Type B pancreatic cell (in vitro differentiated cells): Measurements from ENCODE around the gene SGPL1. TPM values are rescaled to one million over a fixed set of nuclear protein-coding genes. Genes with fewer than 3 reads are reported as not detected.
A peak's percentile ranks its signal among the peaks of the same experiment; 100 is the strongest.

ENCODE experiments used
- DNase-seq: peaks from one replicate; pipeline ENCODE4 v3.0.0; 2021; ENCODE audit warnings: mixed read lengths; ENCODE audit not compliant: unreplicated experiment; ENCODE audit errors: extremely low spot score
- H3K27ac Mint-ChIP-seq: 2 replicates; pipeline ENCODE4 v1.8.0; 2021; ENCODE audit warnings: mild to moderate bottlenecking, mixed read lengths
- H3K27me3 Mint-ChIP-seq: 2 replicates; pipeline ENCODE4 v1.8.0; 2021; ENCODE audit warnings: mixed read lengths
- H3K36me3 Mint-ChIP-seq: 2 replicates; pipeline ENCODE4 v1.8.0; 2021; ENCODE audit warnings: mixed read lengths
- H3K4me1 Mint-ChIP-seq: one replicate; pipeline ENCODE4 v1.8.0; 2021; ENCODE audit warnings: mixed read lengths; ENCODE audit not compliant: unreplicated experiment
- H3K4me3 Mint-ChIP-seq: 2 replicates; pipeline ENCODE4 v1.8.0; 2021; ENCODE audit warnings: mild to moderate bottlenecking, mixed read lengths
- H3K9me3 Mint-ChIP-seq: 2 replicates; pipeline ENCODE4 v1.8.0; 2021; ENCODE audit warnings: mixed read lengths
- total RNA-seq: library from RNA; stranded (reverse); gene quantifications from 2 replicates; pipeline ENCODE4 v1.2.1, GENCODE V29; 2021; ENCODE audit warnings: low replicate concordance
- TF ChIP-seq, protein P1 (sequence below): fragments of 200-600 bp; sonication (generic); conservative IDR thresholded peaks from 2 replicates; pipeline ENCODE4 v1.5.0; 2021; ENCODE audit warnings: antibody characterized with exemption, mild to moderate bottlenecking

The SGPL1 gene
- total RNA-seq, 1 donor from 2014 or later: 70.5 TPM

- Mint-ChIP-seq H3K4me3 (no peak overlapping the region), H3K4me1 (peaks cover 3% of the 10 kb centered on the region)
Observed at GRCh38 chr10:70899096-70899495, 83.3 kb downstream of the SGPL1 start.

GRCh38 chr10:70901276-70901878 lies 85.6 kb downstream of the SGPL1 start:
- TF ChIP-seq, protein P1, sequence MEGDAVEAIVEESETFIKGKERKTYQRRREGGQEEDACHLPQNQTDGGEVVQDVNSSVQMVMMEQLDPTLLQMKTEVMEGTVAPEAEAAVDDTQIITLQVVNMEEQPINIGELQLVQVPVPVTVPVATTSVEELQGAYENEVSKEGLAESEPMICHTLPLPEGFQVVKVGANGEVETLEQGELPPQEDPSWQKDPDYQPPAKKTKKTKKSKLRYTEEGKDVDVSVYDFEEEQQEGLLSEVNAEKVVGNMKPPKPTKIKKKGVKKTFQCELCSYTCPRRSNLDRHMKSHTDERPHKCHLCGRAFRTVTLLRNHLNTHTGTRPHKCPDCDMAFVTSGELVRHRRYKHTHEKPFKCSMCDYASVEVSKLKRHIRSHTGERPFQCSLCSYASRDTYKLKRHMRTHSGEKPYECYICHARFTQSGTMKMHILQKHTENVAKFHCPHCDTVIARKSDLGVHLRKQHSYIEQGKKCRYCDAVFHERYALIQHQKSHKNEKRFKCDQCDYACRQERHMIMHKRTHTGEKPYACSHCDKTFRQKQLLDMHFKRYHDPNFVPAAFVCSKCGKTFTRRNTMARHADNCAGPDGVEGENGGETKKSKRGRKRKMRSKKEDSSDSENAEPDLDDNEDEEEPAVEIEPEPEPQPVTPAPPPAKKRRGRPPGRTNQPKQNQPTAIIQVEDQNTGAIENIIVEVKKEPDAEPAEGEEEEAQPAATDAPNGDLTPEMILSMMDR: no peak
- no peak for DNase-seq
- Mint-ChIP-seq H3K4me1 (peaks cover 3% of the 10 kb centered on the region), H3K27ac (no peak overlapping the region), H3K27me3 (peaks cover 6% of the 10 kb centered on the region), H3K36me3 (no peaks in the 10 kb centered on the region), H3K4me3 (no peak overlapping the region), H3K9me3 (no peaks in the 10 kb centered on the region)

More at GRCh38 chr10:70899096-70899495, 83.3 kb downstream of the SGPL1 start:
- no peaks in the 10 kb centered on the region for H3K36me3 Mint-ChIP-seq
- no peak for DNase-seq
- H3K27ac Mint-ChIP-seq: no peak overlapping the region
- TF ChIP-seq, protein P1: no peak
- H3K27me3 Mint-ChIP-seq: peaks cover 5% of the 10 kb centered on the region
- no peaks in the 10 kb centered on the region for H3K9me3 Mint-ChIP-seq

DNA sequence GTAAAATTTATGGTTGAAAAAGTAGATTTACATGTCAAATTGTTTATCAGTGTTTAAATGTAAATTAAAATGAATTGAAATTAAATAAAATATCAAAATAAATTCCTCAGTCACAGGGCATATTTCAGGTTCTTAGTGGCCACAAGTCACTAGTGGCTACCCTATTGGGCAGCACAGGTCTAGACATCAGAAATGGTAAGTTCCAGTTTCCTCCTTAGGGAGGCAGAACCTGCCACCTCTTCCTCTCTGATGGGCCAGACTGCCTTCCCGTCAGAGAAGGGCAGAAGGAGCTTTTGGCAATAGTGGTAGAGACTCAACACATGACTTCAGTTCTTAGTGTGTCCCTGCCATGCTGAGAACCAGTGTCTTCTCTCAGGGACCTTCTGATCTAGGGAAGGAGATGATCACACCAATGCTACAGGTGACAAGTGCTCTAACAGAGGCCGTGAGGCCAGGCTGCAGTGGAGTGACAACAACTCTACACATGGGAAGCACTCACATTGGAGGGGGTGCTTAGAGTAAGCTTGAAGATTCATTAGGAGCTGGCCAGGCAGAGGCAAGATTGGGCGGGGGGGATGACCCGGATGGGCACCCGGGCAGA lies 87.0 kb downstream of the SGPL1 start:
- H3K4me1 Mint-ChIP-seq: peaks cover 11% of the 10 kb centered on the region
- no peak for DNase-seq

DNA sequence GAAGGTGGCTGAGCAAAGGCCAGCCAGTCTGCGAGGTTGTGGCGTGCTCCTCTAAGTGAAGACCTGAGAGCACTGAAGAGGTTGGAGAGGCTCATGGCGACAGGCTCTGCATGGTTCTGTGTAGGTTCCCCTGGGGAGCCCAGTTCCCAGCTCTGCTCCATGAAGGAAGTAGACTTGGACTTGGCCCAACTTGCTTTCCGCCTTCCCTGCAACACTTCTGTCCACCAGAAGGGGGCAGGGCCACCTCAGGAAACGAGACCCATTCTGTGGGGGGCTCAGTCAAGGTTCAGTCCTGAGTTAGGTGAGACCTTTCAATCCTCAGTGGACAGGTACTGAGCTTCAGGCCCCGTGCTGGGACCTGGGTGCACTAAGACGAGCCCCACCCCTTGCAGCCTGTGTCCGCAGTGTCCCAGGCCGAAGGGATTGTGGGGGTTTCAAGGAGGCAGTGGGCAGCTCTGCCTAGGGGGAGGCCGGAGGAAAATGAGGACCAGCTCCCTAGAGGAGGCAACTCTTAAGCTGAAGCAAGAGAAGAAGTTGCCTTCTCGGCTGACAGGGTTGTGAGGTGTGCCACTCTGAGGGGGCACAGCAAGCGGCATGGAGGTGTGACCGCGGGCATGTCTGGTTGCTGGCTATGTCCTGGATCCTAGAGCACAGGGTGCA lies 87.6 kb downstream of the SGPL1 start:
- H3K4me3 Mint-ChIP-seq: no peak overlapping the region
- DNase-seq: no peak
- H3K9me3 Mint-ChIP-seq: no peaks in the 10 kb centered on the region
- H3K4me1 Mint-ChIP-seq: peaks cover 14% of the 10 kb centered on the region
- H3K27ac Mint-ChIP-seq: no peak overlapping the region
- H3K36me3 Mint-ChIP-seq: no peaks in the 10 kb centered on the region
- TF ChIP-seq, protein P1: peak; percentile 91
- H3K27me3 Mint-ChIP-seq: peaks cover 9% of the 10 kb centered on the region

More for the DNA sequence above, 87.0 kb downstream of the SGPL1 start:
- H3K36me3 Mint-ChIP-seq: no peaks in the 10 kb centered on the region
- H3K9me3 Mint-ChIP-seq: no peaks in the 10 kb centered on the region
- peaks cover 9% of the 10 kb centered on the region for H3K27me3 Mint-ChIP-seq
- H3K4me3 Mint-ChIP-seq: no peak overlapping the region
- TF ChIP-seq, protein P1: no peak
- H3K27ac Mint-ChIP-seq: no peak overlapping the region

- peaks cover 13% of the 10 kb centered on the region for H3K27me3 Mint-ChIP-seq
- H3K36me3 Mint-ChIP-seq: no peaks in the 10 kb centered on the region
- H3K27ac Mint-ChIP-seq: no peak overlapping the region
- H3K9me3 Mint-ChIP-seq: no peaks in the 10 kb centered on the region
- no peak overlapping the region for H3K4me3 Mint-ChIP-seq
- peaks cover 14% of the 10 kb centered on the region for H3K4me1 Mint-ChIP-seq
- TF ChIP-seq, protein P1: no peak
- DNase-seq: no peak
Observed at GRCh38 chr10:70905071-70906021, 89.6 kb downstream of the SGPL1 start.
